OCI-LY1 (cell line): ENCODE data around the gene ZNF804B.

Source experiments
- EZH2 ChIP-seq: fragments of 200-600 bp; sonication (generic), shearing (Covaris generic); IDR thresholded peaks from 2 replicates; pipeline ENCODE4 v1.8.0; 2017; ENCODE audit warnings: borderline replicate concordance, mixed run types, mild to moderate bottlenecking, antibody characterized with exemption, low read length, moderate library complexity, mixed read lengths
- TF ChIP-seq, protein P1 (sequence below): fragments of 200-600 bp; sonication (generic), shearing (Covaris generic); IDR thresholded peaks from 2 replicates; pipeline ENCODE4 v1.5.1; 2017; ENCODE audit warnings: mild to moderate bottlenecking, antibody characterized with exemption, low read length, moderate library complexity, mixed read lengths

DNA sequence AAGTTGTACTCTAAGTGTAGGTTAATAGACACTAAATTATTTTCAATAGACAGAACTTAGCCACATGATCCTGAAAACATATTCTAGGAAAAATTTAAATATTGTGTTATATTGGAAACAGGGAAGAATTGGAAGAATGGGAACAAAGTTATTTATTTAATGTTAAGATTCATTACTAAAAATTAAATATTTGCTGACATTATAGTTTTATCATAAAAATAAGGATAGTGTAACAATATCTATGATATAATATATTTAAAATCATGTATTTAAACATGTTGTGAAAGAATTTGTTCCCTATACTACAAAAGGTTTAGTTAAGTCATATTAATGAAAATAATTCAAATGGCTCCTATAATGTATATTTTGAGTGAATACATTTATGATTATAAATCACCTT lies 156.1 kb downstream of the ZNF804B start:
- TF ChIP-seq, protein P1, sequence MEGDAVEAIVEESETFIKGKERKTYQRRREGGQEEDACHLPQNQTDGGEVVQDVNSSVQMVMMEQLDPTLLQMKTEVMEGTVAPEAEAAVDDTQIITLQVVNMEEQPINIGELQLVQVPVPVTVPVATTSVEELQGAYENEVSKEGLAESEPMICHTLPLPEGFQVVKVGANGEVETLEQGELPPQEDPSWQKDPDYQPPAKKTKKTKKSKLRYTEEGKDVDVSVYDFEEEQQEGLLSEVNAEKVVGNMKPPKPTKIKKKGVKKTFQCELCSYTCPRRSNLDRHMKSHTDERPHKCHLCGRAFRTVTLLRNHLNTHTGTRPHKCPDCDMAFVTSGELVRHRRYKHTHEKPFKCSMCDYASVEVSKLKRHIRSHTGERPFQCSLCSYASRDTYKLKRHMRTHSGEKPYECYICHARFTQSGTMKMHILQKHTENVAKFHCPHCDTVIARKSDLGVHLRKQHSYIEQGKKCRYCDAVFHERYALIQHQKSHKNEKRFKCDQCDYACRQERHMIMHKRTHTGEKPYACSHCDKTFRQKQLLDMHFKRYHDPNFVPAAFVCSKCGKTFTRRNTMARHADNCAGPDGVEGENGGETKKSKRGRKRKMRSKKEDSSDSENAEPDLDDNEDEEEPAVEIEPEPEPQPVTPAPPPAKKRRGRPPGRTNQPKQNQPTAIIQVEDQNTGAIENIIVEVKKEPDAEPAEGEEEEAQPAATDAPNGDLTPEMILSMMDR: no peak
- no peak for TF ChIP-seq EZH2
